Astrocyte of the cerebellum (primary cell): ENCODE data around the gene SERTAD2.

Experiments
- DNase-seq: peaks from one replicate; pipeline ENCODE4 v3.0.0-alpha.2; 2011; ENCODE audit warnings: low read depth
- H3K4me3 ChIP-seq: 2 replicates; pipeline ENCODE4 v1.5.1; 2011; ENCODE audit warnings: mild to moderate bottlenecking, low read depth, low read length, moderate library complexity
- CTCF ChIP-seq: IDR thresholded peaks from 2 replicates; pipeline ENCODE4 v1.5.1; 2012; ENCODE audit warnings: low read length, low read depth, moderate library complexity, mild to moderate bottlenecking; ENCODE audit errors: missing control alignments
- in situ Hi-C: cut with HindIII; loops from 2 replicates; pipeline ENCODE4 v1.10.0; 2017; ENCODE audit warnings: low sequenced_read_pairs

The SERTAD2 gene

GRCh38 chr2:64644458-64645382 lies 9.0 kb downstream of the SERTAD2 start:
- DNase-seq: peak; percentile 40

GRCh38 chr2:64643838-64644457 lies 9.8 kb downstream of the SERTAD2 start:
- in situ Hi-C loops: no loop called here
- no peak for DNase-seq
- no peak for TF ChIP-seq CTCF
- H3K4me3 ChIP-seq: peak overlapping the region; percentile 42

More at GRCh38 chr2:64644458-64645382, 9.0 kb downstream of the SERTAD2 start:
- TF ChIP-seq CTCF: no peak
- H3K4me3 ChIP-seq: peak overlapping the region; percentile 42
- in situ Hi-C loops: loop anchor here (5.0 kb wide), 1 partner anchor 218 kb away; no protein-coding TSS in a partner anchor

GRCh38 chr2:64641599-64641998 lies 12.1 kb downstream of the SERTAD2 start:
- no peak for TF ChIP-seq CTCF
- in situ Hi-C loops: no loop called here
- no peak for DNase-seq
- H3K4me3 ChIP-seq: no peak overlapping the region

GRCh38 chr2:64640153-64641044 lies 13.3 kb downstream of the SERTAD2 start:
- in situ Hi-C loops: no loop called here
- TF ChIP-seq CTCF: no peak
- no peak overlapping the region for H3K4me3 ChIP-seq
- DNase-seq: no peak

- H3K4me3 ChIP-seq: no peak overlapping the region
- in situ Hi-C loops: no loop called here
- no peak for TF ChIP-seq CTCF
Measured at GRCh38 chr2:64639691-64640090, 14.0 kb downstream of the SERTAD2 start.

More at GRCh38 chr2:64639691-64640090, 14.0 kb downstream of the SERTAD2 start:
- DNase-seq: no peak
